Hematopoietic multipotent progenitor cell (in vitro differentiated cells): ENCODE data around the gene ECPAS. TPM values are rescaled to one million over a fixed set of nuclear protein-coding genes. Genes with fewer than 3 reads are reported as not detected.
"Not testable (repeated sequence)": the region's sequence is repeated elsewhere in the genome, so short reads cannot be mapped to it uniquely, and the experiment has no call there.

Experiments used
- DNase-seq, 3 donors: peaks; one replicate each; pipeline ENCODE4 v3.0.0-alpha.2; 2011 to 2015; ENCODE audit warnings: low read depth in 2 of 3, low spot score in 2 of 3
- small RNA-seq: library from RNA; depleted of rRNA; stranded (forward); fragments of <200 nt; gene quantifications from one replicate; pipeline ENCODE3, GENCODE V24; 2012
- total RNA-seq: library from RNA; depleted of rRNA; stranded (reverse); fragments of >200 nt; gene quantifications from one replicate; pipeline ENCODE4 v1.2.3, GENCODE V29; 2012

Gene ECPAS
- total RNA-seq, 1 donor = 37.7 TPM

- DNase-seq = no peak
Measured at GRCh38 chr9:111360881-111361280, 123.3 kb downstream of the ECPAS start.

- no peak for DNase-seq
Measured at GRCh38 chr9:111356481-111357244, 127.5 kb downstream of the ECPAS start.

GRCh38 chr9:111352545-111352944 lies 131.6 kb downstream of the ECPAS start:
- no peak for DNase-seq

- no peak for DNase-seq
Measured at GRCh38 chr9:111350556-111350955, 133.6 kb downstream of the ECPAS start.

- DNase-seq = no peak
Measured at GRCh38 chr9:111349766-111350165, 134.4 kb downstream of the ECPAS start.

- DNase-seq = no peak
Measured at GRCh38 chr9:111348821-111349271, 135.3 kb downstream of the ECPAS start.

- DNase-seq = not testable (repeated sequence)
Measured at GRCh38 chr9:111334318-111334863, 149.8 kb downstream of the ECPAS start.

- DNase-seq = no peak
Measured at GRCh38 chr9:111330124-111330523, 154.1 kb downstream of the ECPAS start, which contains the start of gene OR2K2. TSS of gene OR2K2 (minus strand) at chr9:111330224. CDS start at chr9:111328433, 1,791 bp downstream.

GRCh38 chr9:111320631-111321030 lies 163.6 kb downstream of the ECPAS start:
- DNase-seq = no peak

- no peak for DNase-seq
Measured at GRCh38 chr9:111316796-111317195, 167.4 kb downstream of the ECPAS start.

Small RNA genes lying within 50 kb of the gene (small RNA-seq; reads per million reads assigned to genes)
- gene RNA5SP294 = not detected

Other genes with a start within 250 kb of the ECPAS start
- 0.27 TPM for gene OR2K2, start 154.2 kb downstream of the ECPAS start, total RNA-seq
- gene ZNF483, start 40.8 kb upstream of the ECPAS start, total RNA-seq = 1.1 TPM
- gene PTGR1, start 115.3 kb upstream of the ECPAS start, total RNA-seq = 1.9 TPM
- 2.4 TPM for gene DNAJC25, start 147.0 kb upstream of the ECPAS start, total RNA-seq
- gene GNG10, start 177.2 kb upstream of the ECPAS start, total RNA-seq = 13.2 TPM